ENCODE data around the gene UPP1. TPM values are rescaled to one million over a fixed set of nuclear protein-coding genes. Genes with fewer than 3 reads are reported as not detected.

UPP1 gene
- total and polyA plus RNA-seq, 2 donors (not counting 1 experiment from before 2014, with no cell fraction given) = 5.8 to 8.0 TPM

DNA sequence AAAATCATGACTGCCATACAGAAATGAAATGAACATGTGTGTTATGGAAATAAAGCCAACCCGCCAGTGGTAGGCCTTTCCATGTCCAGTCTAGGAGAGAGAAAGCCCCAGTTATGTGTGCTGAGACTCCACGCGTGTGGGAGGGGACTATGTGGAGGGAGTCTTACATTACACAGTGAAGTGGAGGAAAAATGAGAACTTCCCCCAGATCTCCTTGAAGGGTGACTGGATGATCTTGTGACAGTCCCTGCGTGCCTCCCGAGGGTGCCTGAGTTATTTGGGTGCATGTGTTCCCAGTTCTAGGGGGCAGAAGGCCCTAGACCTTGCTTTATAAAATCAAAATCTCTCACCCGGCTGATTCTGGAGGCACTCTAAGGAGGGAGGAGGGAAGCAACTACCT, 24.2 kb downstream of the UPP1 start:
- TF ChIP-seq, protein P1, sequence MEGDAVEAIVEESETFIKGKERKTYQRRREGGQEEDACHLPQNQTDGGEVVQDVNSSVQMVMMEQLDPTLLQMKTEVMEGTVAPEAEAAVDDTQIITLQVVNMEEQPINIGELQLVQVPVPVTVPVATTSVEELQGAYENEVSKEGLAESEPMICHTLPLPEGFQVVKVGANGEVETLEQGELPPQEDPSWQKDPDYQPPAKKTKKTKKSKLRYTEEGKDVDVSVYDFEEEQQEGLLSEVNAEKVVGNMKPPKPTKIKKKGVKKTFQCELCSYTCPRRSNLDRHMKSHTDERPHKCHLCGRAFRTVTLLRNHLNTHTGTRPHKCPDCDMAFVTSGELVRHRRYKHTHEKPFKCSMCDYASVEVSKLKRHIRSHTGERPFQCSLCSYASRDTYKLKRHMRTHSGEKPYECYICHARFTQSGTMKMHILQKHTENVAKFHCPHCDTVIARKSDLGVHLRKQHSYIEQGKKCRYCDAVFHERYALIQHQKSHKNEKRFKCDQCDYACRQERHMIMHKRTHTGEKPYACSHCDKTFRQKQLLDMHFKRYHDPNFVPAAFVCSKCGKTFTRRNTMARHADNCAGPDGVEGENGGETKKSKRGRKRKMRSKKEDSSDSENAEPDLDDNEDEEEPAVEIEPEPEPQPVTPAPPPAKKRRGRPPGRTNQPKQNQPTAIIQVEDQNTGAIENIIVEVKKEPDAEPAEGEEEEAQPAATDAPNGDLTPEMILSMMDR (IDR thresholded peaks at IDR 0.05) = no peak
- peaks cover 4% of the 10 kb centered on the region for H3K4me1 Mint-ChIP-seq
- no peak overlapping the region for H3K27ac Mint-ChIP-seq
- Histone ChIP-seq H3K9ac (ENCODE audit: low read length) (no peak overlapping the region), H3K4me1 (ENCODE audit: control insufficient read depth in 2 of 2, insufficient read depth in 2 of 2, low read length in 2 of 2) (peaks cover 0 to 3% of the 10 kb centered on the region in 2 donors), H3K36me3 (replicated peaks in 1 of 2; ENCODE audit: control extremely low read depth in 1 of 2, control insufficient read depth in 1 of 2, extremely low read depth in 1 of 2, insufficient read depth in 2 of 2, low read length in 1 of 2) (no peaks in the 10 kb centered on the region), H3K9me3 (ENCODE audit: control extremely low read depth in 1 of 3, control insufficient read depth in 2 of 3, insufficient read depth in 1 of 3, low read length in 2 of 3) (no peaks in the 10 kb centered on the region), H3K27me3 (replicated peaks in 1 of 4; ENCODE audit: control extremely low read depth in 1 of 4, control insufficient read depth in 3 of 4, insufficient read depth in 4 of 4, low read length in 3 of 4) (no peaks in the 10 kb centered on the region), H3K4me3 (ENCODE audit: control extremely low read depth in 1 of 5, extremely low read depth in 1 of 5, insufficient read depth in 1 of 5, low read depth in 2 of 5, low read length in 4 of 5) (no peak overlapping the region), H4K20me1 (ENCODE audit: control insufficient read depth, insufficient read depth, low read length, poor library complexity, severe bottlenecking) (no peaks in the 10 kb centered on the region), H2AFZ (ENCODE audit: insufficient read depth, low read depth, low read length, poor library complexity, severe bottlenecking) (no peak overlapping the region), H3K79me2 (ENCODE audit: control insufficient read depth, insufficient read depth, low read length) (no peaks in the 10 kb centered on the region), H3K27ac (ENCODE audit: low read length in 2 of 2) (no peak overlapping the region), H3K4me2 (replicated peaks; ENCODE audit: low read depth, low read length, poor library complexity, severe bottlenecking) (no peak overlapping the region)
- DNase-seq (no peak), ATAC-seq (ENCODE audit: low read depth) (no peak)
- H3K4me3 Mint-ChIP-seq = no peak overlapping the region
- intact Hi-C loops (cut with micrococcal nuclease) = no loop called here
- 100% methylated on average over 1 of the region's 6 CpGs for WGBS (ENCODE audit: insufficient coverage)
- H3K27me3 Mint-ChIP-seq = peaks cover 3% of the 10 kb centered on the region
- no peaks in the 10 kb centered on the region for H3K9me3 Mint-ChIP-seq (ENCODE audit: insufficient read depth)
- ChIA-PET CTCF (interaction anchor here (1.0 to 15.9 kb wide), 4 partner anchors 121 to 169 kb away, joined by 3 to 229 read pairs (median 52); no protein-coding TSS in a partner anchor), POLR2A (no interaction called here)

DNA sequence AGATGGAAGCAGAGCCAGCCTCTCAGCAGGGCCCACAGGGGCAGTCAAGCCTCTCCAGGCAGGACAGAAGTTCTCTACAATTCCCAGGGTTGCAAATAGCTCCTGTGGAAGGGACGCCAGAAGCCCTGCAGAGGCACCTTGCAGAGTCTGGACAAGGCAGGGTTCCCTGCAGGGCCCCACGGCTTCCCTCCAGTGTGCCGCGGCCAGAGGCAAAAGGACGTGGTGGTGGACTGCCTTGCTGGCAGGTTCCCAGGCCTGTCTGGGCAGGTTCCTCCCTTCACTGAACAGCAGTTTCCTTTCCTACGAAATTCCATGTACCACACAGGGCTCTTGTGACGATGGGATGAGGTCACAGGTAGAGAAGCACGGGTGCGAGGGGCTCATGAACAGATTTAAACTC, 25.1 kb downstream of the UPP1 start:
- Histone ChIP-seq H4K20me1 (ENCODE audit: control insufficient read depth, insufficient read depth, low read length, poor library complexity, severe bottlenecking) (no peaks in the 10 kb centered on the region), H3K9me3 (ENCODE audit: control extremely low read depth in 1 of 3, control insufficient read depth in 2 of 3, insufficient read depth in 1 of 3, low read length in 2 of 3) (no peaks in the 10 kb centered on the region), H3K27me3 (replicated peaks in 1 of 4; ENCODE audit: control extremely low read depth in 1 of 4, control insufficient read depth in 3 of 4, insufficient read depth in 4 of 4, low read length in 3 of 4) (no peaks in the 10 kb centered on the region), H3K27ac (ENCODE audit: low read length in 2 of 2) (no peak overlapping the region), H3K4me1 (ENCODE audit: control insufficient read depth in 2 of 2, insufficient read depth in 2 of 2, low read length in 2 of 2) (peaks cover 0 to 3% of the 10 kb centered on the region in 2 donors), H3K4me3 (ENCODE audit: control extremely low read depth in 1 of 5, extremely low read depth in 1 of 5, insufficient read depth in 1 of 5, low read depth in 2 of 5, low read length in 4 of 5) (no peak overlapping the region), H2AFZ (ENCODE audit: insufficient read depth, low read depth, low read length, poor library complexity, severe bottlenecking) (no peak overlapping the region), H3K36me3 (replicated peaks in 1 of 2; ENCODE audit: control extremely low read depth in 1 of 2, control insufficient read depth in 1 of 2, extremely low read depth in 1 of 2, insufficient read depth in 2 of 2, low read length in 1 of 2) (no peaks in the 10 kb centered on the region), H3K9ac (ENCODE audit: low read length) (no peak overlapping the region), H3K79me2 (ENCODE audit: control insufficient read depth, insufficient read depth, low read length) (no peaks in the 10 kb centered on the region), H3K4me2 (replicated peaks; ENCODE audit: low read depth, low read length, poor library complexity, severe bottlenecking) (no peak overlapping the region)
- Mint-ChIP-seq H3K4me3 (no peak overlapping the region), H3K4me1 (peaks cover 4% of the 10 kb centered on the region), H3K27me3 (peaks cover 3% of the 10 kb centered on the region), H3K27ac (no peak overlapping the region), H3K9me3 (ENCODE audit: insufficient read depth) (no peaks in the 10 kb centered on the region)
- 99% methylated on average over 7 of the region's 9 CpGs for WGBS (ENCODE audit: insufficient coverage)
- POLR2A ChIA-PET = no interaction called here
- DNase-seq (no peak), ATAC-seq (ENCODE audit: low read depth) (no peak)
- CTCF ChIA-PET = interaction anchor here (1.3 to 15.9 kb wide), 2 partner anchors 122 to 169 kb away, joined by 3 to 229 read pairs; no protein-coding TSS in a partner anchor
- intact Hi-C loops (cut with micrococcal nuclease) = no loop called here
- no peak for TF ChIP-seq EZH2 (IDR thresholded peaks at IDR 0.05; ENCODE audit: borderline replicate concordance, insufficient read depth, low read depth, low read length, poor library complexity, severe bottlenecking)
- TF ChIP-seq, protein P1 (IDR thresholded peaks at IDR 0.05) = no peak

All from B cell (primary cell).